Stimulated activated CD8-positive, alpha-beta memory T cell treated with anti-CD3 and anti-CD28 coated beads, Interleukin-7, amount 100 ng/mL, for 48 hours (primary cell): Measurements from ENCODE around the gene SPATA21.
A peak's percentile ranks its signal among the peaks of the same experiment; 100 is the strongest.

Source experiments
- DNase-seq, 2 donors: peaks; one replicate each; pipeline ENCODE4 v3.0.0-alpha.2; 2020; ENCODE audit warnings: low read depth in 1 of 2; ENCODE audit errors: extremely low read depth in 1 of 2

SPATA21 gene

DNA sequence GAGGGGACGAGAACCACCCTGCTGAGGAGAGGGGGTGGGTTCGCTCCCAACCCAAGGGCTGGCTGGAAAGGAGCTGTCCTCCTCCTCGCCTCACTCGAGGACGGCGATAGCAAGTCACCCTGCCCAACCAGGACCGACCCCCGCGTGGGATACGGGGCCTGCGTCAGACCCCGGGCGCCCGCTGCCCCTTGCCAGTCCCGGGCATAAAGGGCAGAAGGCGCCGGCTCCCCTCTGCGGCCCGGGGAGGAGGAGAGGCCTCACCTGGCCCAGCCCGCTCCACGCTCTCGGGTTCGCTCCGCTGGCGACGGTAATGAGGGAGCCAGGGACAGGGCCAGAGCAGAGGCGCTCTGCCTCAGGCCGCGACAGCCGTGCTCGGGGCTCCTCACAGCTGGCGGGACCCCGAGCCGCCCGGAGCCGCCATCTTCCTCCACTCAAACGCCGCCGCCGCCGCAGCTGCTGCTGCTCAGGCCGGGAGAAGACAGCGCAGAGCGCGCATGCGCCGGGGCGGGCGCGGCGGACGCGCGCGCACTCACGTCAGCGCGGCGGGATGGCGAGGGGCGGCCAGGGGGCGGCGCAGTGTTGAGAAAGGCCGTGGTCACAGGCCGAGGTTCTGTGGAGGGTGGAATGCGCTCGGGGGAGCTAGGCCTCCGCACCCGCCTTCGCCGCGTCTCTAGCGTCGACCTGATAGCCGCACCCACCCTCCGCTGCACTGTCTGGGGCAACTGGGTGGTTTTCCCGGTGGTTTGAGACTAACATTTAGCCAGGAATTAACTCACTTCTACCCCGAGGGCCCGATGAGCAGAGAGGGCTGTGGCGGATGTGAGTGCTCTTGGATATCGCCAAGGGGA lies 85.0 kb downstream of the SPATA21 start, which contains the start of gene FBXO42:
TSS of gene FBXO42 (minus strand) at position 487 of the 848 bp plus-strand sequence. CDS start 37,062 bp downstream, outside the sequence.
- peak; percentile 81 to 90 for DNase-seq

- no peak for DNase-seq
Observed at GRCh38 chr1:16351456-16351993, 85.7 kb downstream of the SPATA21 start.

DNA sequence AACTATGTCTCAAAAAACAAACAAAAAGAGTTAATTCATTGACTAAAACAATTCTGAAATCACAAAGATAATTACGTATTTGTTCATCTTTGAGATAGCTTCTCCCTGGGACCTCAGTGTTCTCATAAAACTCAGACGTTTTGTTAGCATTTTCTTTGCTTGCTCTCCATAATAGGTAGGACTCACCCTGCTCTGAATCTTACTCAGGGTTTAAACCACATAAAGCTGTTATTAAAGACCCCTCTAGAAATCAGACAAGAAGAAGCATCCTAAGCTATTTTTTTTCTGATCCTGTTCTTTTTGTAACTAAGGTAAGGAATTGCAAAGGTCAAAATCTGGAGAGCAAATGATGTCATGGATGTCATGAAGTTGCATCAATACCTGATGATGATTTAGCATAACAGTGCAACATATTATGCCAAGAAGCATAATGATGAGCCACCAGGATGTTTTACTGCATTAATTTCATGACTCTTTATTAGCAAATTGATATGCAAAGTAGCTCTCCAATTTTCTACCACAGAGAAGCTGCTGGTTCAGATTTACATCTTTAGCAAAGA lies 87.3 kb downstream of the SPATA21 start:
- no peak for DNase-seq
